HG02970 (cell line): ENCODE results near the gene KCNMA1.

Experiments
- ATAC-seq: cut with Tn5 transposase; IDR thresholded peaks from one replicate; pipeline ENCODE4 v1.9.1; 2021; ENCODE audit warnings: mild to moderate bottlenecking, moderate library complexity, moderate number of reproducible peaks; ENCODE audit not compliant: unreplicated experiment, low FRiP score

The KCNMA1 gene

GRCh38 chr10:77467422-77467963 is 170.1 kb downstream of the KCNMA1 start:
- no peak for ATAC-seq

GRCh38 chr10:77463967-77464745 is 173.5 kb downstream of the KCNMA1 start:
- ATAC-seq = no peak

GRCh38 chr10:77463499-77463898 is 174.1 kb downstream of the KCNMA1 start:
- ATAC-seq = no peak

- ATAC-seq = no peak
Observed at GRCh38 chr10:77461636-77462296, 175.8 kb downstream of the KCNMA1 start.

DNA sequence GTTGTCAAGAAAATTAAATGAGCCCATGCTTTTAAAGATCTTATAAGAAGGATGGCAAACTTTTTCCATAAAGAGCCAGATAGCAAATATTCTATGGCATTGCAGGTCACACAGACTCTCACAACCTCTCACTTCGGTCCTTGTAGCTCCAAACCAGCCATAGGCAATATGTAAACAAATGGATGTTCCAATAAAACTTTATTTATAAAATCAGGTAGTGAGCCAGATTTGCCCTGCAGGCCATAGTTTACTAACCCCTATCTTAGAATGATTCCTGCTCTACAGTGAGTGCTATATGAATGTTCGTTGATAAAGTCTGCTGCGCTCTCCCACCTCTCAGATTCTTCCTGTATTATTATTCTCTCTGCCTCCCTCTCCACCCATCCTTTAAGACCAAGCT is 177.7 kb downstream of the KCNMA1 start:
- ATAC-seq = no peak

DNA sequence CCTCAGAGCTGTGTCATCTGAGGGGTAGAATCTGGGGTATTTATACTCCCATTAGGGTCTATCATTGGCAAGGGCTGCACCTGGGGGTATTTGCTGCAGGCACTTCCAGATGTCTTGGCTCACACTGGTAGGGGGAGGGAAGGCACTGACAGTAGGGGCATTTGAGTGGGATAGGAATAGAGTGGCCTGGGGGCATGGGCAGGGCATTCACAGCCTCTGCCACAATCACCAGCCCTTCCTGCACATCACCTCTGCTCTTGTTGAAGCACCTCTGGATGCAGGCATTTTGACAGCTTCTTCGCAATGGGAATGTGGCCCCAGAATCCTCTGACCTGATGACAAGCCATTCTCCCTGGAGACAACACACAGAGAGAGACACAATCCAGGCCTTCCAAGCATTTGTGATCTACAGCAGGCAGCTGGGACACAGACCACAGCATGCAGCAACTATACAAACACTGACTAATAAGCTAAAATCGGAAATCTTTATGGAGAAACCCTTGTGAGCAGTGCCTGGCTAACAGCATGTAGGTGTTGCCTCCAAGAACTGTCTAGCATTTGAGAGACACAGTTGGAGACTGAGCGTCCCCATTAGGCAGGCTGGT is 178.5 kb downstream of the KCNMA1 start:
- no peak for ATAC-seq

DNA sequence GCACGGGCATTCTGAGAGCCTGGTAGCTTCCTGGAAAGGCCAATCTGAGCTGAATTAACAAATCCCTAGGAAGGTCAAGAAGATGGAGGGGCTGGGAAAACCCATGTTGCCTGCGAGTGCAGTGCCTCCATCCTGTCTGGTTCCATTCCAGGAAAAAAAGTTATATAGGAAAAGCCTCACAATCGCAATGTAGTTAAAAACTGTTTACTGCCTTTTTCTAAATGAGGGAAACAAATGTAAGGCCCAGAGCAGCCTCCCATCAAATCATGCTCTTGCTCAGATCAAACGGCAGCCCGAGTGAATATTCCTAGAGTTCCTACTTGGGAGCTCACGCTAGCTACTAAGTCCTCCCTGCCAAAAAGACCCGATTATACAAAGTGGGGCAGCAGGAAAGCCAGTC is 179.9 kb downstream of the KCNMA1 start:
- no peak for ATAC-seq

- no peak for ATAC-seq
Observed at GRCh38 chr10:77457266-77457665, 180.3 kb downstream of the KCNMA1 start.

- ATAC-seq = no peak
Observed at GRCh38 chr10:77456414-77456813, 181.2 kb downstream of the KCNMA1 start.

DNA sequence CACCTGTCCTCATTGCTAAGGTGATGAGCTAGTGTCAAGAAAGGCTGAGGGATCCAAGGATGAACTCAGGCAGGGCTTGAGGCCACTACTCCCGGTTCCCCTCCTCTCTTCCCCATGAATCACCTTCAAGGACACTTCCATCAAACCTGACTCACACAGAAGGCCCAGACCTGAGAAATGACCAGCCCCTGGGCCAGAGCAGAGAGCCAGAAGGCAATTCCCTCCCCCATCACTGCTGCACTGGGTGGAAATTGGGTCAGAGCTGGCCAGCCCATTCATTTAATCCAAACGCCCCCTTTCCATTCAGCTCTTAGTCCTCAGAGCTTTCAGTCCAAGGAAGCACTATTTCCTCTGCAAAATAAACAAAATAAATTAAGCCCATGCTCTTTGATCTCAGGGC is 182.0 kb downstream of the KCNMA1 start:
- no peak for ATAC-seq

GRCh38 chr10:77452952-77453564 is 184.6 kb downstream of the KCNMA1 start:
- ATAC-seq = no peak

DNA sequence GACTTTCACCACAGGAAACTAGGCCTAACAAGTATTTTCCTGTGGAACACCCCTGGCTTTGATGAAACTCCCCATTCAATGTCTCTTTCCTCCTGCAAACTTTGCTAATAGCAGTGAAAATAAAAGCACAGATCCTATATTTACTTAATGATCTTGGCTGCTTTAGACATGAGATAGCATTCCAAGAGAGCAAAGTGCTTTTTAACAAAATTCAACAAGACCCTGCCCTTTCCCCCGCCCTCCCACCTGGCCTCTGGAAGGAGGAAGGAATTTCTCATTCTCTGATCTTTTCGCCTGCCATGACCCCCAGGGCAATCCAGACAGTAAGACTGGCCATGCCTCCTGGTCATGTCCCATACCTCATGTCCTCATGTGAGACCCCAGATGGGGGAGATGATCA is 185.7 kb downstream of the KCNMA1 start:
- no peak for ATAC-seq

DNA sequence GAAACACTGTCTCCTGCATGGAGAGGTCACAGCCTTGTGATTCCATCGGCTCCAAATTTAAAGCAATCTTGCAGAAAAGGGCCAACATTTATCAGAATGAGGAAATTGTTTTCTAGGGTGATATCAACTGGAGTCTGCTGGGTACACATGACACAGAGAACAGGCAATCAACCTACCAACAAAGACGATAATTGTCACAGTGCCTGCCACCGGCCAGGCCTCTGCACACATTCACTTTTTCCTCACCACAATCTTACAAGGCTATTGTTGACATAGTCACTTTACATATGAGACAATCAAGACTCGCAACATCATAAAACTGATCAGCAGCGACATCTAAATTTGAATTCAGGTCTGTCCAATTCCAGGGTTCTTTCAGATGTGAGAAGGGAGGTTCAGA is 189.4 kb downstream of the KCNMA1 start:
- ATAC-seq = no peak

DNA sequence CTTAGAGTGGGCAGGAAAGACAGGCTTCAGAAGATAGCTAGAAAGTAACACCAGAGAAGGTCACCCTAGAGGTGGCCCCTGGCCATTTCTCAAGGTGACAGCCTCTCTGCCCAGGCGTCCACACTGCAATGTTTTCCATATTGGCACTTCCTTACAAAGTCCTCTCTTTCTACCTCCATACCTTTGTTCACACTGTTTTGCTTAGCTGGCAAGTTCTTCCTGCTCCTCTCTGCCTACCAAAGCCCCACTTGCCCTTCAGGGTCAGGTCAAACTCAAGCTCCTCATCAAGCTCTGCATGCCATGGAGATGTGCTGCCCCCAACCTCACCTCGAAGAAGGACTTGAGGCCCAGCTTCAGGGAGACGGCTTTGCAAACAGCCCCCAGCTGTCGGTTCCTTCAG is 190.9 kb downstream of the KCNMA1 start:
- no peak for ATAC-seq

DNA sequence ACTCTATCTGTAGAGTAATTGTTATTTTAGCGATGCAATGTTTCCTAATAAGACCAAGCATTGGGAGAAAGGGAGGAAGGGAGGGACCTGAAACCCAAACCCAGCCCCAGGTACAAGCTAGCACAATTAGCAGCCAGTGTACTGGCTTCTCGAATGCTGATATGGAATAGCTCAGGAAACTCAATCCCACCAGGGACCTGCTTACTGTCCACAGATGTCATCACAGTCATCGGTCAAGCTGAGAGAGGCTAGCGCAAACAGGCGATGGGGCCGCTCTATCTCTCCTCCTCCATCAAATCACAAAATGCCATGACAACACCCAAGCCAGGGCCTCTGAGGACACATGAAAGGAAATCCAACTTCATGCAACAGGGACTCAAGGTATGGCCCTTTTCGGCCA is 192.1 kb downstream of the KCNMA1 start:
- ATAC-seq = no peak

DNA sequence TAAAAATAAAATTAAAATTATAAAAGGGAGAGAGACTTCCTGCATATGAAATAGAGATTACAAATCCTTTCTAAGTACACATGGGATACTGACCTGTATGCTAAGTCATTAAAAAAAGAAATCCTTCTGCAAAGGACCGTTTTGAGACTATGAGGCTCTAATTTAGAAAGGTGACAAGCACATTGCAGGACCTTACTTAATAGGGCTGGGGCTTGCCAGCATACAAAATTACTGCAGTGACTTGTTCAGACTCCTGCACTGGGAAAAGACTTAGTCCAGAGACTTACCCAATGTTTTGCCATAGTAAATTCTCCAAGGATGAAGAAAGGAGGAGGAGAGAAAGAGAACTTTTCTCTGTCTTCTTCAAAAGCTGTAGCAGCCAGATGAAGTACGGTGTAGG is 193.6 kb downstream of the KCNMA1 start:
- ATAC-seq = no peak

DNA sequence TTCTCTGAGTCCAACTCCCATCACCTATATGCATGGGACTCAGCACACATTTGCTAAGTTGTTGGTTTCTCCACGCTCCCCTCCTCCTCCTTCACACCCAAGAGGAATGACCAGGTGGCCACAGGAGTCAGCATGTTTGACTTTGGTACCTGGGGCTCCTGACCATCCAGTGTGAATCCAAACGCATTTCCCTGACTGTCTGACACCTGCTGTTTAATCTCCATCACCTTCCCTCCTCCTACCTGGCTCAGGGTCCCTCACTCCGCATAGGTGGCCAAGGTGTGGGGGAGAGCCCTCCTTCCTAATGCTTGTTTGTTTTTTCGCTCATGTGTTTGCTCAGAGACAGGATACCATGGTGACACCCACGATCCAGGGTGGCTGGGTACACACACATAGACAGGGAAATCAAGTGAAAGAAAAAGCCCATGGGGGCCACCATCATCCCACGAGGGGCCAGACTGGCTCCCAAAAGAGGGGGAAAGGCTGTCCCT is 194.9 kb downstream of the KCNMA1 start:
- no peak for ATAC-seq

GRCh38 chr10:77441353-77442166 is 196.0 kb downstream of the KCNMA1 start:
- no peak for ATAC-seq

GRCh38 chr10:77436257-77436975 is 201.2 kb downstream of the KCNMA1 start:
- ATAC-seq = no peak
